ENCODE results near the gene PNMA8C. TPM values are rescaled to one million over a fixed set of nuclear protein-coding genes. Genes with fewer than 3 reads are reported as not detected.

Gene PNMA8C
- polyA plus RNA-seq, 4 donors: 0.09 to 0.49 TPM; not detected in 2

DNA sequence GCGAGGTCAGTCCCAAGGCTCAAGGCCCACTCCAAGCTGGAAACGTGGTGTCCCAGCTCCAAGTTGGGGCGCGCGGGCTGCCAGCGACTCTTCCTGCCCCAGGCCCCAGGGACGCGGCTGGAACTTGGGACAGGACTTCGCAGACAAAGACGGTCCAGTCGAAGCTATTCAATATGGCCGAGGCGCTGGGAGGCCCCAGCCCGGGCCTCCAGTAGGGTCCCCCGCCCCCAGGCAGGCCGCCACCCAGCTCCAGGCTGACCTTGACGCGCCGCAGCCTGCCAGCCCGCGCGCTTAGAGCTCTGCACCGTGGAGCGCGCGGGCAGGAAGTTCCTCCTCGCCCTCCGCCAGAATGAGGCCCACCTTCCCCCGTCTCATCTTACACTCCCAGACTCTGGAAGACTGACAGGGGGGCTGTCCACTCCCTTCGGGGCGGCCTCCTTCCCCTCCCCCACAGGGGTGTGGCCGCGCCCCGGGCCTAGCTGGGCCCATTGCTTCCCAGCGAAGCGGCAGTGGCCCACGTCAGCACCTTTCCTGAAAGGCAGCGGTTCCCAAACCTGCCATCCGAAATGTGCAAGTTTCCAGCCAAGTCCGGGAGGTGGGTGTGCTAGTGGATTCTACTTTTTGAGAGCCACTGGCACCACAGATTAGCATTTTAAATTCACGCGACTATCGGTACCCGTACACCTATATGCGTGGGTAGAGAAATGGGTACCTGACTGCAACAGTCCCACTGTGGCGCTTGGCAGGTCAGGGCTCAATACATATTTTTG is 15.3 kb downstream of the PNMA8C start, which contains the start of gene CCDC8:
Gene CCDC8, minus strand, starts transcription at position 303 of the 770 bp plus-strand sequence. CDS start 754 bp downstream, outside the sequence.
- peak within 1 kb of the TSS in 2 of 3 donors; percentile 9 to 93 for H3K4me3 ChIP-seq (ENCODE audit: low read depth in 1 of 3, low read length in 3 of 3)
- H3K36me3 ChIP-seq (ENCODE audit: control insufficient read depth in 3 of 3, insufficient read depth in 2 of 3, low read depth in 1 of 3, low read length in 3 of 3): peaks cover 0 to 23% (median 0%) of the 10 kb centered on the region in 3 donors
- peak in 1 of 2 donors; percentile 97 for DNase-seq
- peaks cover 0 to 4% of the 10 kb centered on the region in 2 donors for H3K9me3 ChIP-seq (ENCODE audit: control insufficient read depth in 2 of 2, insufficient read depth in 1 of 2, low read depth in 1 of 2, low read length in 1 of 2)
- FAIRE-seq: no peak
- WGBS, 3 donors: 16 to 22% (median 19%) methylated on average over 45 to 46 of the region's 46 CpGs
- H3K27me3 ChIP-seq (ENCODE audit: control insufficient read depth in 3 of 3, insufficient read depth in 3 of 3, low read length in 3 of 3): peaks cover 0 to 18% (median 12%) of the 10 kb centered on the region in 3 donors
- peak within 1 kb of the TSS in 1 of 3 donors; percentile 89 for H3K27ac ChIP-seq (ENCODE audit: low read depth in 1 of 3, low read length in 2 of 3)
- H3K4me1 ChIP-seq (ENCODE audit: control insufficient read depth in 3 of 3, insufficient read depth in 2 of 3, low read depth in 1 of 3, low read length in 2 of 3): peaks cover 0 to 43% (median 0%) of the 10 kb centered on the region in 3 donors

- peaks cover 0 to 50% (median 0%) of the 10 kb centered on the region in 3 donors for H3K4me1 ChIP-seq (ENCODE audit: control insufficient read depth in 3 of 3, insufficient read depth in 2 of 3, low read depth in 1 of 3, low read length in 2 of 3)
- WGBS, 3 donors: 12 to 15% (median 13%) methylated on average over 25 to 29 of the region's 29 CpGs
- H3K9me3 ChIP-seq (ENCODE audit: control insufficient read depth in 2 of 2, insufficient read depth in 1 of 2, low read depth in 1 of 2, low read length in 1 of 2): peaks cover 0 to 4% of the 10 kb centered on the region in 2 donors
- H3K36me3 ChIP-seq (ENCODE audit: control insufficient read depth in 3 of 3, insufficient read depth in 2 of 3, low read depth in 1 of 3, low read length in 3 of 3): peaks cover 0 to 26% (median 0%) of the 10 kb centered on the region in 3 donors
- DNase-seq: no peak
- FAIRE-seq: no peak
- peaks cover 0 to 18% (median 15%) of the 10 kb centered on the region in 3 donors for H3K27me3 ChIP-seq (ENCODE audit: control insufficient read depth in 3 of 3, insufficient read depth in 3 of 3, low read length in 3 of 3)
- H3K4me3 ChIP-seq (ENCODE audit: low read depth in 1 of 3, low read length in 3 of 3): peak overlapping the region in 2 of 3 donors; percentile 9 to 93
- H3K27ac ChIP-seq (ENCODE audit: low read depth in 1 of 3, low read length in 2 of 3): peak overlapping the region in 1 of 3 donors; percentile 89
Observed at GRCh38 chr19:46412650-46413261, 16.0 kb downstream of the PNMA8C start.

DNA sequence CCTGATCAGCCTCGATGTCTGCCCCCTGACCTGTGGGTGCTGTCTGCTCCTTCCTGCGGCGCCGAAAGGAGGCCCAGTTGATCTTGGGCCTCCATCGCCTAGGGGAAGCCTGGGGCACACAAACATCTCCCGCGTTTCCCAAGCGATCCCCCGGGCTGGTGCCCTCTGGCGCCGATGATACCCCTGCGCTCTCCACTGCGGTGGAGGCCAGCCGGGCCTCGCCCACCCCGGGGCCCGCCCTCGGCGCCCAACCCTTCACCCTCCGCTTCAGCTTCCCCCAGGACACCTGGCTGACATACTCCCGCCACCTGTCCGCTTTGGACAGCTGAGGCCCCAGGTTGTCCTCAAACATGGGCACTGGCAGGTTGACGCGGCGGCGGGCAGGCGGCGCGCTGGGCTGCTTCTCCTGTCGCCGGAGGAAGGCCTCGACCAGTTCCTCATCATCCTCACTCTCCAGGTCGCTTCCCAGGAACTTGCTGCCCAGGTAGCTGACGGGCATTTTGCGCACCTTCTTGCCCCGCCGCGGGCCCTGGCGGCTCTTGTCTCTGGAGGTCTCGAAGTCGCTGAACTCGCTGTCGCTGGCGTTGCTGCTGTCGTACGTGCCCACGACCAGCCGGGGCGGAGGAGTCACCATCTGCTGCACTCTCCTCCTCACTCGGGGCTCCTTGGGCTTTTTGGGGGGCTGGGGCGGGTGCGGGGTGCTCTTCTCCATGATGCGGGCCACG is 16.6 kb downstream of the PNMA8C start:
- H3K4me1 ChIP-seq (ENCODE audit: control insufficient read depth in 3 of 3, insufficient read depth in 2 of 3, low read depth in 1 of 3, low read length in 2 of 3): peaks cover 0 to 55% (median 0%) of the 10 kb centered on the region in 3 donors
- FAIRE-seq: no peak
- DNase-seq: peak in 1 of 2 donors; percentile 76
- H3K36me3 ChIP-seq (ENCODE audit: control insufficient read depth in 3 of 3, insufficient read depth in 2 of 3, low read depth in 1 of 3, low read length in 3 of 3): peaks cover 0 to 26% (median 0%) of the 10 kb centered on the region in 3 donors
- peak overlapping the region in 1 of 3 donors; percentile 89 for H3K27ac ChIP-seq (ENCODE audit: low read depth in 1 of 3, low read length in 2 of 3)
- peaks cover 0 to 18% (median 16%) of the 10 kb centered on the region in 3 donors for H3K27me3 ChIP-seq (ENCODE audit: control insufficient read depth in 3 of 3, insufficient read depth in 3 of 3, low read length in 3 of 3)
- peaks cover 0 to 4% of the 10 kb centered on the region in 2 donors for H3K9me3 ChIP-seq (ENCODE audit: control insufficient read depth in 2 of 2, insufficient read depth in 1 of 2, low read depth in 1 of 2, low read length in 1 of 2)
- H3K4me3 ChIP-seq (ENCODE audit: low read depth in 1 of 3, low read length in 3 of 3): peak overlapping the region in 1 of 3 donors; percentile 93
- 14 to 32% (median 26%) methylated on average over 47 to 54 of the region's 54 CpGs for WGBS, 3 donors

DNA sequence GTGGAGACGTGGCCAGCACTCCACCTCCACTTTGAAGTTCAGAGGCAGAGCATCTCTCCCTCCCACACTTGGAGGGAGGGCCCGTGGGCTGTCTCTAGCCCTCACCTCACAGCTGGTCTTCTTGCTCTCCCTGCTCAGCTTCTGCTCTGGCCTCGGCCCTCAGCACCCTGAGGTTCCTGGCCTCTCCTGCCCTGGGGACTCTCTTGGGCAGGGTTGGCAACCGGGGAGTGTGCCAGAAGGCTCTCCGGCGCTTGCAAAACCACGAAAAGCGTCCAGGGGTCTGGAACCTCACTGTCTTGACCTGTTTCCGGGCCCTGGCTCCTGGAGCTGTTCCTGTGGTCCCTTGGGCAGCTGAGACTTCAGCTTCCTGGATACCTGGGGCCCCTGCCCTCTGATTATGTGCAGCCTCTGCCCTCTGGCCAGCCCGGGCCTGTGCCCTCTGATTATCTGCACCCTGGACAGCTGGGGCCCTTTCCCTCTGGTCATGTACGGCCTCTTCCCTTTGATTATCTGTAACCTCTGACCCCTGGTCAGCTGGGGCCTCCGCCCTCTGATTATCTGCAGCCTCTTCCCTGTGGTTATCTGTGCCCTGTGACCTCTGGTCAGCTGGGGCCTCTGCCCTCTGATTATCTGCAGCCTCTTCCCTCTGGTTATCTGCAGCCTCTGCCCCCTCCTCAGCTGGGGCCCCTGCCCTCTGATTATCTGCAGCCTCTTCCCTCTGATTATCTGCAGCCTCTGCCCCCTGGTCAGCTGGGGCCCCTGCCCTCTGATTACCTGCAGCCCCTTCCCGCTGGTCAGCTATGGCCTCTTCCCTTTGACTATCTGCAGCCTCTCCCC is 17.4 kb downstream of the PNMA8C start:
- WGBS, 3 donors: 54 to 64% (median 63%) methylated on average over 11 to 13 of the region's 13 CpGs
- no peak for DNase-seq
- Histone ChIP-seq H3K36me3 (ENCODE audit: control insufficient read depth in 3 of 3, insufficient read depth in 2 of 3, low read depth in 1 of 3, low read length in 3 of 3) (peaks cover 0 to 26% (median 0%) of the 10 kb centered on the region in 3 donors), H3K27ac (ENCODE audit: low read depth in 1 of 3, low read length in 2 of 3) (peak overlapping the region in 1 of 3 donors; percentile 89), H3K27me3 (ENCODE audit: control insufficient read depth in 3 of 3, insufficient read depth in 3 of 3, low read length in 3 of 3) (peaks cover 0 to 18% (median 16%) of the 10 kb centered on the region in 3 donors), H3K9me3 (ENCODE audit: control insufficient read depth in 2 of 2, insufficient read depth in 1 of 2, low read depth in 1 of 2, low read length in 1 of 2) (peaks cover 0 to 4% of the 10 kb centered on the region in 2 donors), H3K4me3 (ENCODE audit: low read depth in 1 of 3, low read length in 3 of 3) (peak overlapping the region in 1 of 3 donors; percentile 93), H3K4me1 (ENCODE audit: control insufficient read depth in 3 of 3, insufficient read depth in 2 of 3, low read depth in 1 of 3, low read length in 2 of 3) (peaks cover 0 to 59% (median 0%) of the 10 kb centered on the region in 3 donors)
- no peak for FAIRE-seq

- H3K4me3 ChIP-seq (ENCODE audit: low read depth in 1 of 3, low read length in 3 of 3): peak overlapping the region in 1 of 3 donors; percentile 93
- no peak for FAIRE-seq
Observed at GRCh38 chr19:46410205-46411087, 18.3 kb downstream of the PNMA8C start.

GRCh38 chr19:46409191-46409590 is 19.5 kb downstream of the PNMA8C start:
- Histone ChIP-seq H3K36me3 (ENCODE audit: control insufficient read depth in 3 of 3, insufficient read depth in 2 of 3, low read depth in 1 of 3, low read length in 3 of 3) (peaks cover 0 to 26% (median 0%) of the 10 kb centered on the region in 3 donors), H3K4me3 (ENCODE audit: low read depth in 1 of 3, low read length in 3 of 3) (no peak overlapping the region), H3K27me3 (ENCODE audit: control insufficient read depth in 3 of 3, insufficient read depth in 3 of 3, low read length in 3 of 3) (peaks cover 0 to 23% (median 18%) of the 10 kb centered on the region in 3 donors), H3K27ac (ENCODE audit: low read depth in 1 of 3, low read length in 2 of 3) (peak overlapping the region in 2 of 3 donors; percentile 36 to 80), H3K4me1 (ENCODE audit: control insufficient read depth in 3 of 3, insufficient read depth in 2 of 3, low read depth in 1 of 3, low read length in 2 of 3) (peaks cover 0 to 67% (median 0%) of the 10 kb centered on the region in 3 donors), H3K9me3 (ENCODE audit: control insufficient read depth in 2 of 2, insufficient read depth in 1 of 2, low read depth in 1 of 2, low read length in 1 of 2) (no peaks in the 10 kb centered on the region)
- WGBS, 3 donors: 63 to 74% (median 64%) methylated on average over 3 of the region's 3 CpGs
- DNase-seq (peak in 1 of 2 donors; percentile 57), FAIRE-seq (no peak)

More at GRCh38 chr19:46410205-46411087, 18.3 kb downstream of the PNMA8C start:
- H3K4me1 ChIP-seq (ENCODE audit: control insufficient read depth in 3 of 3, insufficient read depth in 2 of 3, low read depth in 1 of 3, low read length in 2 of 3): peaks cover 0 to 64% (median 0%) of the 10 kb centered on the region in 3 donors
- peaks cover 0 to 4% of the 10 kb centered on the region in 2 donors for H3K9me3 ChIP-seq (ENCODE audit: control insufficient read depth in 2 of 2, insufficient read depth in 1 of 2, low read depth in 1 of 2, low read length in 1 of 2)
- peaks cover 0 to 26% (median 0%) of the 10 kb centered on the region in 3 donors for H3K36me3 ChIP-seq (ENCODE audit: control insufficient read depth in 3 of 3, insufficient read depth in 2 of 3, low read depth in 1 of 3, low read length in 3 of 3)
- 75 to 82% (median 79%) methylated on average over 13 of the region's 13 CpGs for WGBS, 3 donors
- H3K27ac ChIP-seq (ENCODE audit: low read depth in 1 of 3, low read length in 2 of 3): peak overlapping the region in 1 of 3 donors; percentile 89
- peaks cover 0 to 20% (median 18%) of the 10 kb centered on the region in 3 donors for H3K27me3 ChIP-seq (ENCODE audit: control insufficient read depth in 3 of 3, insufficient read depth in 3 of 3, low read length in 3 of 3)
- DNase-seq: no peak

GRCh38 chr19:46408664-46409039 is 20.1 kb downstream of the PNMA8C start:
- 5 to 12% (median 7%) methylated on average over 11 of the region's 11 CpGs for WGBS, 3 donors
- H3K27me3 ChIP-seq (ENCODE audit: control insufficient read depth in 3 of 3, insufficient read depth in 3 of 3, low read length in 3 of 3): peaks cover 0 to 23% (median 18%) of the 10 kb centered on the region in 3 donors
- H3K36me3 ChIP-seq (ENCODE audit: control insufficient read depth in 3 of 3, insufficient read depth in 2 of 3, low read depth in 1 of 3, low read length in 3 of 3): peaks cover 0 to 26% (median 0%) of the 10 kb centered on the region in 3 donors
- peaks cover 0 to 62% (median 0%) of the 10 kb centered on the region in 3 donors for H3K4me1 ChIP-seq (ENCODE audit: control insufficient read depth in 3 of 3, insufficient read depth in 2 of 3, low read depth in 1 of 3, low read length in 2 of 3)
- peak in 1 of 2 donors; percentile 88 for DNase-seq
- FAIRE-seq: no peak
- H3K4me3 ChIP-seq (ENCODE audit: low read depth in 1 of 3, low read length in 3 of 3): peak overlapping the region in 1 of 3 donors; percentile 24
- H3K9me3 ChIP-seq (ENCODE audit: control insufficient read depth in 2 of 2, insufficient read depth in 1 of 2, low read depth in 1 of 2, low read length in 1 of 2): no peaks in the 10 kb centered on the region
- peak overlapping the region in 1 of 3 donors; percentile 79 for H3K27ac ChIP-seq (ENCODE audit: low read depth in 1 of 3, low read length in 2 of 3)

Measured in small intestine (tissue), 7 donors.